Measurements from ENCODE around the gene TRPV3.

The TRPV3 gene

GRCh38 chr17:3555189-3555796 is 2.3 kb downstream of the TRPV3 start:
- Histone ChIP-seq H2AK5ac (ENCODE audit: low read length) (no peak overlapping the region), H3K9me3 (ENCODE audit: insufficient read depth, low read depth, low read length) (peaks cover 3% of the 10 kb centered on the region), H3K4me3 (ENCODE audit: low read depth, low read length) (no peak overlapping the region), H3K4ac (ENCODE audit: low read depth, low read length) (no peak overlapping the region), H3K36me3 (ENCODE audit: control insufficient read depth in 1 of 2, insufficient read depth in 2 of 2, low read length in 2 of 2) (no peaks in the 10 kb centered on the region), H4K8ac (ENCODE audit: low read depth, low read length) (no peak overlapping the region), H3K9ac (ENCODE audit: low read length) (no peak overlapping the region), H2AFZ (ENCODE audit: insufficient read depth, low read length, poor library complexity) (no peak overlapping the region), H3K14ac (ENCODE audit: low read length) (no peak overlapping the region), H3K27me3 (ENCODE audit: insufficient read depth, low read length) (no peaks in the 10 kb centered on the region), H3K4me1 (ENCODE audit: control insufficient read depth in 1 of 2, insufficient read depth in 2 of 2, low read length in 2 of 2) (peaks cover 0 to 3% of the 10 kb centered on the region in 2 experiments), H3K4me2 (ENCODE audit: low read length) (no peak overlapping the region), H3K79me1 (ENCODE audit: low read length) (no peaks in the 10 kb centered on the region), H4K91ac (ENCODE audit: low read depth, low read length) (no peak overlapping the region), H2BK12ac (ENCODE audit: low read length) (no peak overlapping the region), H3K27ac (ENCODE audit: low read depth, low read length) (no peak overlapping the region), H3K79me2 (ENCODE audit: control insufficient read depth, insufficient read depth, low read length, poor library complexity) (no peaks in the 10 kb centered on the region), H2BK120ac (ENCODE audit: insufficient read depth, low read length, poor library complexity) (no peak overlapping the region), H2BK5ac (ENCODE audit: low read depth, low read length, poor library complexity) (no peak overlapping the region), H3K23ac (ENCODE audit: low read length) (no peak overlapping the region), H4K12ac (ENCODE audit: low read depth, low read length) (no peak overlapping the region), H3K18ac (ENCODE audit: low read length) (no peak overlapping the region)
- WGBS (ENCODE audit: extremely low coverage, insufficient coverage, insufficient read length) = no CpG with 5 or more reads among the region's 10 CpGs
- no peak for DNase-seq

- Histone ChIP-seq H3K9me3 (ENCODE audit: insufficient read depth, low read depth, low read length) (peaks cover 3% of the 10 kb centered on the region), H3K14ac (ENCODE audit: low read length) (no peak overlapping the region), H4K91ac (ENCODE audit: low read depth, low read length) (no peak overlapping the region), H3K79me2 (ENCODE audit: control insufficient read depth, insufficient read depth, low read length, poor library complexity) (no peaks in the 10 kb centered on the region), H2AK5ac (ENCODE audit: low read length) (no peak overlapping the region), H3K4ac (ENCODE audit: low read depth, low read length) (no peak overlapping the region), H3K23ac (ENCODE audit: low read length) (no peak overlapping the region), H2BK12ac (ENCODE audit: low read length) (no peak overlapping the region), H3K4me3 (ENCODE audit: low read depth, low read length) (no peak overlapping the region), H4K8ac (ENCODE audit: low read depth, low read length) (no peak overlapping the region), H3K9ac (ENCODE audit: low read length) (no peak overlapping the region), H2AFZ (ENCODE audit: insufficient read depth, low read length, poor library complexity) (no peak overlapping the region), H4K12ac (ENCODE audit: low read depth, low read length) (no peak overlapping the region), H3K4me2 (ENCODE audit: low read length) (no peak overlapping the region), H3K18ac (ENCODE audit: low read length) (no peak overlapping the region), H2BK5ac (ENCODE audit: low read depth, low read length, poor library complexity) (no peak overlapping the region), H3K27me3 (ENCODE audit: insufficient read depth, low read length) (no peaks in the 10 kb centered on the region), H3K4me1 (ENCODE audit: control insufficient read depth in 1 of 2, insufficient read depth in 2 of 2, low read length in 2 of 2) (peaks cover 0 to 3% of the 10 kb centered on the region in 2 experiments), H3K27ac (ENCODE audit: low read depth, low read length) (no peak overlapping the region), H3K79me1 (ENCODE audit: low read length) (no peaks in the 10 kb centered on the region), H2BK120ac (ENCODE audit: insufficient read depth, low read length, poor library complexity) (no peak overlapping the region), H3K36me3 (ENCODE audit: control insufficient read depth in 1 of 2, insufficient read depth in 2 of 2, low read length in 2 of 2) (no peaks in the 10 kb centered on the region)
- no CpG with 5 or more reads among the region's 13 CpGs for WGBS (ENCODE audit: extremely low coverage, insufficient coverage, insufficient read length)
- DNase-seq = no peak
Measured at GRCh38 chr17:3554440-3554839, 3.2 kb downstream of the TRPV3 start.

- no peak overlapping the region for H2BK120ac ChIP-seq (ENCODE audit: insufficient read depth, low read length, poor library complexity)
- H3K18ac ChIP-seq (ENCODE audit: low read length) = no peak overlapping the region
- H4K8ac ChIP-seq (ENCODE audit: low read depth, low read length) = no peak overlapping the region
- no peak overlapping the region for H3K9ac ChIP-seq (ENCODE audit: low read length)
- WGBS (ENCODE audit: extremely low coverage, insufficient coverage, insufficient read length) = no CpG with 5 or more reads among the region's 21 CpGs
- no peak for DNase-seq
- no peak overlapping the region for H2BK12ac ChIP-seq (ENCODE audit: low read length)
- H2AFZ ChIP-seq (ENCODE audit: insufficient read depth, low read length, poor library complexity) = no peak overlapping the region
- H3K9me3 ChIP-seq (ENCODE audit: insufficient read depth, low read depth, low read length) = peaks cover 3% of the 10 kb centered on the region
- no peak overlapping the region for H2BK5ac ChIP-seq (ENCODE audit: low read depth, low read length, poor library complexity)
- H3K4me1 ChIP-seq (ENCODE audit: control insufficient read depth in 1 of 2, insufficient read depth in 2 of 2, low read length in 2 of 2) = peaks cover 0 to 2% of the 10 kb centered on the region in 2 experiments
- no peak overlapping the region for H3K4me2 ChIP-seq (ENCODE audit: low read length)
- H4K91ac ChIP-seq (ENCODE audit: low read depth, low read length) = no peak overlapping the region
- H3K14ac ChIP-seq (ENCODE audit: low read length) = no peak overlapping the region
- no peak overlapping the region for H3K4me3 ChIP-seq (ENCODE audit: low read depth, low read length)
- H3K23ac ChIP-seq (ENCODE audit: low read length) = no peak overlapping the region
- no peaks in the 10 kb centered on the region for H3K79me2 ChIP-seq (ENCODE audit: control insufficient read depth, insufficient read depth, low read length, poor library complexity)
- no peaks in the 10 kb centered on the region for H3K36me3 ChIP-seq (ENCODE audit: control insufficient read depth in 1 of 2, insufficient read depth in 2 of 2, low read length in 2 of 2)
- no peak overlapping the region for H2AK5ac ChIP-seq (ENCODE audit: low read length)
- H3K4ac ChIP-seq (ENCODE audit: low read depth, low read length) = no peak overlapping the region
- H4K12ac ChIP-seq (ENCODE audit: low read depth, low read length) = no peak overlapping the region
- no peaks in the 10 kb centered on the region for H3K79me1 ChIP-seq (ENCODE audit: low read length)
- no peak overlapping the region for H3K27ac ChIP-seq (ENCODE audit: low read depth, low read length)
- H3K27me3 ChIP-seq (ENCODE audit: insufficient read depth, low read length) = no peaks in the 10 kb centered on the region
Measured at GRCh38 chr17:3553419-3554401, 3.9 kb downstream of the TRPV3 start.

- H3K27ac ChIP-seq (ENCODE audit: low read depth, low read length) = no peak overlapping the region
- H3K23ac ChIP-seq (ENCODE audit: low read length) = no peak overlapping the region
- H3K36me3 ChIP-seq (ENCODE audit: control insufficient read depth in 1 of 2, insufficient read depth in 2 of 2, low read length in 2 of 2) = no peaks in the 10 kb centered on the region
- H2BK120ac ChIP-seq (ENCODE audit: insufficient read depth, low read length, poor library complexity) = no peak overlapping the region
- peak overlapping the region; percentile 21 for H3K4me3 ChIP-seq (ENCODE audit: low read depth, low read length)
- no peak overlapping the region for H4K12ac ChIP-seq (ENCODE audit: low read depth, low read length)
- no CpG with 5 or more reads among the region's 7 CpGs for WGBS (ENCODE audit: extremely low coverage, insufficient coverage, insufficient read length)
- H2BK5ac ChIP-seq (ENCODE audit: low read depth, low read length, poor library complexity) = no peak overlapping the region
- DNase-seq = no peak
- no peak overlapping the region for H3K9ac ChIP-seq (ENCODE audit: low read length)
- peaks cover 3% of the 10 kb centered on the region for H3K9me3 ChIP-seq (ENCODE audit: insufficient read depth, low read depth, low read length)
- H4K91ac ChIP-seq (ENCODE audit: low read depth, low read length) = no peak overlapping the region
- H3K27me3 ChIP-seq (ENCODE audit: insufficient read depth, low read length) = no peaks in the 10 kb centered on the region
- H3K4me2 ChIP-seq (ENCODE audit: low read length) = no peak overlapping the region
- no peak overlapping the region for H3K14ac ChIP-seq (ENCODE audit: low read length)
- H3K4ac ChIP-seq (ENCODE audit: low read depth, low read length) = no peak overlapping the region
- no peaks in the 10 kb centered on the region for H3K79me1 ChIP-seq (ENCODE audit: low read length)
- no peak overlapping the region for H4K8ac ChIP-seq (ENCODE audit: low read depth, low read length)
- H2AK5ac ChIP-seq (ENCODE audit: low read length) = no peak overlapping the region
- no peaks in the 10 kb centered on the region for H3K79me2 ChIP-seq (ENCODE audit: control insufficient read depth, insufficient read depth, low read length, poor library complexity)
- no peak overlapping the region for H2AFZ ChIP-seq (ENCODE audit: insufficient read depth, low read length, poor library complexity)
- H2BK12ac ChIP-seq (ENCODE audit: low read length) = no peak overlapping the region
- H3K18ac ChIP-seq (ENCODE audit: low read length) = no peak overlapping the region
- no peaks in the 10 kb centered on the region for H3K4me1 ChIP-seq (ENCODE audit: control insufficient read depth in 1 of 2, insufficient read depth in 2 of 2, low read length in 2 of 2)
Measured at GRCh38 chr17:3552916-3553315, 4.7 kb downstream of the TRPV3 start.

All from trophoblast cell (in vitro differentiated cells and primary cell).